ENCODE results near the gene CDH24. TPM values are rescaled to one million over a fixed set of nuclear protein-coding genes. Genes with fewer than 3 reads are reported as not detected.

Gene CDH24
- total and polyA plus RNA-seq, 2 donors (not counting 3 experiments of a cell fraction or from before 2014, with no cell fraction given) = 21.7 to 52.9 TPM

DNA sequence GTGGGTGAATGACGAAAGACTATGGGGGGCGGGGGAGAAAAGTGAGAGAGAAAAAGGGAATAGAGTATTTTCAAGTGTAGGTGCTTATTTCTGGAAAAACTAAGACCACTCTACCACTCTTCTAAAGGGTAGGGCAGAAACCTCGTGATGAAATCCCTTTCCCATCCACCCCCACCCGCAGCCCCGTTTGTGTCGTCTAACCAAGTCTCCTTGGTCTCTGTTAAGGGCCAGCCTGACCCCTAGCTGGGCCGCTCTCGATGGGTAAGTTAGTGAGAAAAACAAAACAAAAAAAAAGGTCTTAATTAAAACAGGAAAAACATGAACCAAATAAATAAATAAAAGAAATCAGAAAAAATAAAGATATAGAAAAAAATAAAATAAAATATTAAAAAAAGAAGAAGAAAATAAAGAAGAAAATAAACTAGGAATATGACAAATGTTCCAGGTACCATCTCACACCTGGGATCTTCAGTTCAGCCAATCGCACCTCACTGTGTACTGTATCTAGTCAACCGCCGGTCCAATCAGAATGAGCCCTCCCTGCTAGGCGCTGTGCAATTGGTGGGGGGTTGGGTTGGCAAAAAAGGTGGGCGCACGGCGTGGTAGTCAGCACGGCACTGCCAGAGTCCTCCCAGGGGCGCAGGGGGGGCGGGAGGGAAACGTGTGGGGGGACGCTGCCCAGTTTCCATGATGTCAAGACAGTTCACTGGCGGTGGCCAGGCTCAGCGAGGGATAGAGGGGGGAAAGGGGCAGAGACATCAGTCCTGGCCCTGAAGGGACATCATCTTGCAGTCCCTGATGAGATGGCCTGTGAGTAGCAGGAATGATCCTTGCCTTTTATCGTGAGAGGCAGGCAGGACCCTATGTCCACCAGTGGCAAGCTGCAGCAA is 9.8 kb upstream of the CDH24 start:
- ChIA-PET CTCF (interaction anchor here (1.3 to 2.0 kb wide), 6 partner anchors 11 to 60 kb away, joined by 3 to 141 read pairs (median 26); partner anchors contain the start of gene CDH24), POLR2A (no interaction called here)
- DNase-seq (ENCODE audit: low read depth, low spot score) (no peak), FAIRE-seq (no peak)
- intact Hi-C loops (cut with micrococcal nuclease) (no loop called here), dilution Hi-C loops (cut with MboI; ENCODE audit: extremely low pct_ligation_motif_present, low sequenced_read_pairs) (loop anchor here (10.0 kb wide), 1 partner anchor 82 kb away; the partner anchor contains the start of gene AJUBA)
- TF ChIP-seq, protein P1, sequence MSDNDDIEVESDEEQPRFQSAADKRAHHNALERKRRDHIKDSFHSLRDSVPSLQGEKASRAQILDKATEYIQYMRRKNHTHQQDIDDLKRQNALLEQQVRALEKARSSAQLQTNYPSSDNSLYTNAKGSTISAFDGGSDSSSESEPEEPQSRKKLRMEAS (IDR thresholded peaks at IDR 0.05; ENCODE audit: insufficient read depth, insufficient read length) = no peak
- no peak overlapping the region for H2AFZ ChIP-seq (ENCODE audit: low read depth, low read length)
- H4K20me1 ChIP-seq (replicated peaks; ENCODE audit: control insufficient read depth, extremely low read depth, insufficient read depth, low read length) = peaks cover 4% of the 10 kb centered on the region
- peaks cover 57% of the 10 kb centered on the region for H3K79me2 ChIP-seq (ENCODE audit: control insufficient read depth, insufficient read depth, low read length)
- no peak overlapping the region for H3K9ac ChIP-seq (replicated peaks; ENCODE audit: extremely low read depth, insufficient read depth, low read length)
- no TSS peak for BruUV-seq (replicated peaks)
- H3K9me3 ChIP-seq (replicated peaks; ENCODE audit: control insufficient read depth, insufficient read depth, low read length) = no peaks in the 10 kb centered on the region
- H3K4me2 ChIP-seq (ENCODE audit: insufficient read depth, low read length) = no peak overlapping the region
- H3K27me3 ChIP-seq (ENCODE audit: control insufficient read depth in 2 of 2, insufficient read depth in 2 of 2, low read length in 2 of 2) = no peaks in the 10 kb centered on the region
- H3K4me1 ChIP-seq (ENCODE audit: control insufficient read depth, extremely low read depth, insufficient read depth, low read length) = peaks cover 43% of the 10 kb centered on the region
- H3K9me1 ChIP-seq (replicated peaks; ENCODE audit: control insufficient read depth, extremely low read depth, insufficient read depth, low read length) = no peaks in the 10 kb centered on the region
- H3K4me3 ChIP-seq (replicated peaks in 1 of 3; ENCODE audit: insufficient read depth in 1 of 3, low read depth in 1 of 3, low read length in 3 of 3) = no peak overlapping the region
- no peak overlapping the region for H3K27ac ChIP-seq (ENCODE audit: insufficient read depth, low read depth, low read length)
- peaks cover 41 to 44% of the 10 kb centered on the region in 2 experiments for H3K36me3 ChIP-seq (ENCODE audit: control insufficient read depth in 2 of 2, extremely low read depth in 1 of 2, insufficient read depth in 2 of 2, low read length in 2 of 2)

DNA sequence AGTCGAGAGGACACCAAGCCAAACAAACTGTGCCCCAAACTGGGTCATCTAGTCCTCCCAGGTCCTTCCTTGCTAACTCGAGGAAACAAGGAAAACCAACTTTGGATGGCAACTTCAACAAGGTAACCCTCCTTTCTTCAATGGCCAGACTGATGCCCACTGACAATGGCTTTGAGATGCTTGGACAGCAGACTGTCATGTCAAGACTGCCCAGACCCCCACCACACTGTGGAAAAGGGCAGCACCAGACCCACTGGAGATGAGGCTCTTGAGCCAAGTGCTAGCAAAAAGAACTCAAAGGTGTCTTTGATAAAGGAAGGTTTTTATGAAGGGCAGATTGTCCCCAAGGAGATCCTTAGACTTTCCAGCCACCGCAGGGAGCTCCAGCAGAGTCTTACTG is 9.0 kb upstream of the CDH24 start:
- no peak overlapping the region for H3K27ac ChIP-seq (ENCODE audit: insufficient read depth, low read depth, low read length)
- H4K20me1 ChIP-seq (replicated peaks; ENCODE audit: control insufficient read depth, extremely low read depth, insufficient read depth, low read length) = peaks cover 4% of the 10 kb centered on the region
- no TSS peak for BruUV-seq (replicated peaks)
- no peak overlapping the region for H3K4me3 ChIP-seq (replicated peaks in 1 of 3; ENCODE audit: insufficient read depth in 1 of 3, low read depth in 1 of 3, low read length in 3 of 3)
- no peak overlapping the region for H2AFZ ChIP-seq (ENCODE audit: low read depth, low read length)
- H3K4me2 ChIP-seq (ENCODE audit: insufficient read depth, low read length) = no peak overlapping the region
- intact Hi-C loops (cut with micrococcal nuclease) (no loop called here), dilution Hi-C loops (cut with MboI; ENCODE audit: extremely low pct_ligation_motif_present, low sequenced_read_pairs) (loop anchor here (10.0 kb wide), 1 partner anchor 82 kb away; the partner anchor contains the start of gene AJUBA)
- DNase-seq (ENCODE audit: low read depth, low spot score) (no peak), FAIRE-seq (no peak)
- H3K36me3 ChIP-seq (ENCODE audit: control insufficient read depth in 2 of 2, extremely low read depth in 1 of 2, insufficient read depth in 2 of 2, low read length in 2 of 2) = peaks cover 41 to 44% of the 10 kb centered on the region in 2 experiments
- H3K4me1 ChIP-seq (ENCODE audit: control insufficient read depth, extremely low read depth, insufficient read depth, low read length) = peaks cover 45% of the 10 kb centered on the region
- no peak for TF ChIP-seq POLR2AphosphoS5 (IDR thresholded peaks at IDR 0.05; ENCODE audit: insufficient read depth, low read depth, low read length)
- no peak for TF ChIP-seq MYC (IDR thresholded peaks at IDR 0.05; ENCODE audit: low read depth, low read length)
- no peak for TF ChIP-seq GATA2 (IDR thresholded peaks at IDR 0.05; ENCODE audit: insufficient read depth, insufficient read length, low read depth, low read length)
- TF ChIP-seq FOS (IDR thresholded peaks at IDR 0.05; ENCODE audit: borderline replicate concordance, insufficient read depth, low read length) = no peak
- TF ChIP-seq EZH2 (IDR thresholded peaks at IDR 0.05; ENCODE audit: borderline replicate concordance, low read depth, low read length, severe bottlenecking) = no peak
- TF ChIP-seq, protein P1 (IDR thresholded peaks at IDR 0.05; ENCODE audit: insufficient read depth, insufficient read length) = no peak
- no peaks in the 10 kb centered on the region for H3K27me3 ChIP-seq (ENCODE audit: control insufficient read depth in 2 of 2, insufficient read depth in 2 of 2, low read length in 2 of 2)
- no peaks in the 10 kb centered on the region for H3K9me1 ChIP-seq (replicated peaks; ENCODE audit: control insufficient read depth, extremely low read depth, insufficient read depth, low read length)
- no peak overlapping the region for H3K9ac ChIP-seq (replicated peaks; ENCODE audit: extremely low read depth, insufficient read depth, low read length)
- peaks cover 57% of the 10 kb centered on the region for H3K79me2 ChIP-seq (ENCODE audit: control insufficient read depth, insufficient read depth, low read length)
- ChIA-PET POLR2A (no interaction called here), CTCF (interaction anchor here (1.3 kb wide), 1 partner anchor 12 kb away, joined by 3 read pairs; no protein-coding TSS in a partner anchor)
- H3K9me3 ChIP-seq (replicated peaks; ENCODE audit: control insufficient read depth, insufficient read depth, low read length) = no peaks in the 10 kb centered on the region
